HFFc6 (cell line): ENCODE data around the gene SYK. TPM values are rescaled to one million over a fixed set of nuclear protein-coding genes. Genes with fewer than 3 reads are reported as not detected.

Experiments
- DNase-seq: peaks from one replicate; pipeline ENCODE4 v3.0.0-alpha.2; 2018
- H3K27ac Mint-ChIP-seq: 2 replicates; pipeline ENCODE4 v1.8.0; 2020; ENCODE audit warnings: mild to moderate bottlenecking, mixed read lengths
- H3K27me3 Mint-ChIP-seq: 2 replicates; pipeline ENCODE4 v1.8.0; 2021; ENCODE audit warnings: mild to moderate bottlenecking, moderate library complexity, mixed read lengths; ENCODE audit not compliant: insufficient read depth
- H3K36me3 Mint-ChIP-seq: 2 replicates; pipeline ENCODE4 v1.8.0; 2021; ENCODE audit warnings: low read depth, mixed read lengths
- H3K4me1 Mint-ChIP-seq: 2 replicates; pipeline ENCODE4 v1.8.0; 2020; ENCODE audit warnings: low read depth, mixed read lengths
- H3K4me3 Mint-ChIP-seq: 2 replicates; pipeline ENCODE4 v1.8.0; 2020; ENCODE audit warnings: mild to moderate bottlenecking, moderate library complexity, mixed read lengths
- H3K9me3 Mint-ChIP-seq: 2 replicates; pipeline ENCODE4 v1.8.0; 2020; ENCODE audit warnings: mild to moderate bottlenecking, mixed read lengths
- total RNA-seq, 6 experiments: library from RNA; stranded (reverse); fragmentation: NEBNext Ultra II Directional; extraction: Animal tissue kit (Norgen Biotek cat#: 25700); gene quantifications; 2 replicates in 1 of 6; 3 replicates in 5 of 6; pipeline ENCODE4 v1.2.3, GENCODE V29; 2021
- TF ChIP-seq, protein P1 (sequence below): fragments of 200-600 bp; sonication (generic); IDR thresholded peaks from 2 replicates; pipeline ENCODE4 v1.5.0; 2021; ENCODE audit warnings: antibody characterized with exemption, mild to moderate bottlenecking

The SYK gene
- total RNA-seq, 6 experiments from 2014 or later: not detected

DNA sequence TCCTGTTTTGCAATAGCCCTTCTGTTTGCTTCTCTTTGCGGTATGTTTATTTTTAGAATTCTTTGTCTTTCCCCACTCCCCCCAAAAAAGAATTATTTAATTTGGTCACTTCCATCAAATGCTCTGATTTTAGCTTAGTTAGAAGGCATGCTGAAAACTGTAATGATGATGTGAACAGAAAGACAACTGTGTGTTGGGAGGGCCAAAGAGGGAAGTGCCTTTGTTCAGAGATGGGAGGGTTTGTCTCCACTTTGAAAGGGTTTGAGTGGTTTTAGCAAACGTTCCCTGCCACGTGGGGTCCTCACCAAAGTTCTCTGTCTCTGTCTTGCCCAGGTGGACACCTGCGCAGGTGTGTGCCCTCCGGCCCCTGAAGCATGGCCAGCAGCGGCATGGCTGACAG, 41.9 kb downstream of the SYK start:
- no peak for DNase-seq
- no peaks in the 10 kb centered on the region for H3K36me3 Mint-ChIP-seq
- H3K27ac Mint-ChIP-seq: no peak overlapping the region
- H3K27me3 Mint-ChIP-seq: no peaks in the 10 kb centered on the region; the same call in 1 of the 2 replicates
- peaks cover 7% of the 10 kb centered on the region; the same call in 1 of the 2 replicates for H3K9me3 Mint-ChIP-seq
- no peak overlapping the region for H3K4me3 Mint-ChIP-seq
- TF ChIP-seq, protein P1, sequence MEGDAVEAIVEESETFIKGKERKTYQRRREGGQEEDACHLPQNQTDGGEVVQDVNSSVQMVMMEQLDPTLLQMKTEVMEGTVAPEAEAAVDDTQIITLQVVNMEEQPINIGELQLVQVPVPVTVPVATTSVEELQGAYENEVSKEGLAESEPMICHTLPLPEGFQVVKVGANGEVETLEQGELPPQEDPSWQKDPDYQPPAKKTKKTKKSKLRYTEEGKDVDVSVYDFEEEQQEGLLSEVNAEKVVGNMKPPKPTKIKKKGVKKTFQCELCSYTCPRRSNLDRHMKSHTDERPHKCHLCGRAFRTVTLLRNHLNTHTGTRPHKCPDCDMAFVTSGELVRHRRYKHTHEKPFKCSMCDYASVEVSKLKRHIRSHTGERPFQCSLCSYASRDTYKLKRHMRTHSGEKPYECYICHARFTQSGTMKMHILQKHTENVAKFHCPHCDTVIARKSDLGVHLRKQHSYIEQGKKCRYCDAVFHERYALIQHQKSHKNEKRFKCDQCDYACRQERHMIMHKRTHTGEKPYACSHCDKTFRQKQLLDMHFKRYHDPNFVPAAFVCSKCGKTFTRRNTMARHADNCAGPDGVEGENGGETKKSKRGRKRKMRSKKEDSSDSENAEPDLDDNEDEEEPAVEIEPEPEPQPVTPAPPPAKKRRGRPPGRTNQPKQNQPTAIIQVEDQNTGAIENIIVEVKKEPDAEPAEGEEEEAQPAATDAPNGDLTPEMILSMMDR: no peak
- no peaks in the 10 kb centered on the region for H3K4me1 Mint-ChIP-seq

DNA sequence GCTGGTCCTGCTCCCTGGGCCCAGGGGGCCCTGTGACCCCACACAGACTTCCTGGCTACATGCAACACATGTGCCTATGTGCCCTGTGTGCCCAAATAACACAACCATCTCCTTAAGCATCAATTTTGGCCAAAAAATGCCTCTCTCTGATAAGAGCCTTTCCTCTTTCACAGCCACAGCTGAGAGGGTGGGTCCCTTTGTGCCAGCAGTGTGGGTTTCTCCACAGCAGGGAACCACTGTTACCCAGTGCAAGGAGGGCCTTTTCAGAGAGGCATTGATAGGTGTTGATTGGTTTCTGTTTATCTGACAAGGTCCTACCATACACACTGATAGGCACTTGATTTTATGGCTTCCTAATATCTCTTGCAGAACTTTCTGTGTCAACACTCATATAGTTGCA, 42.7 kb downstream of the SYK start:
- TF ChIP-seq, protein P1: no peak
- H3K27ac Mint-ChIP-seq: no peak overlapping the region
- H3K4me1 Mint-ChIP-seq: no peaks in the 10 kb centered on the region
- H3K36me3 Mint-ChIP-seq: no peaks in the 10 kb centered on the region
- H3K9me3 Mint-ChIP-seq: peaks cover 7% of the 10 kb centered on the region; the same call in 1 of the 2 replicates
- peaks cover 3% of the 10 kb centered on the region; the same call in 1 of the 2 replicates for H3K27me3 Mint-ChIP-seq
- DNase-seq: no peak
- H3K4me3 Mint-ChIP-seq: no peak overlapping the region

DNA sequence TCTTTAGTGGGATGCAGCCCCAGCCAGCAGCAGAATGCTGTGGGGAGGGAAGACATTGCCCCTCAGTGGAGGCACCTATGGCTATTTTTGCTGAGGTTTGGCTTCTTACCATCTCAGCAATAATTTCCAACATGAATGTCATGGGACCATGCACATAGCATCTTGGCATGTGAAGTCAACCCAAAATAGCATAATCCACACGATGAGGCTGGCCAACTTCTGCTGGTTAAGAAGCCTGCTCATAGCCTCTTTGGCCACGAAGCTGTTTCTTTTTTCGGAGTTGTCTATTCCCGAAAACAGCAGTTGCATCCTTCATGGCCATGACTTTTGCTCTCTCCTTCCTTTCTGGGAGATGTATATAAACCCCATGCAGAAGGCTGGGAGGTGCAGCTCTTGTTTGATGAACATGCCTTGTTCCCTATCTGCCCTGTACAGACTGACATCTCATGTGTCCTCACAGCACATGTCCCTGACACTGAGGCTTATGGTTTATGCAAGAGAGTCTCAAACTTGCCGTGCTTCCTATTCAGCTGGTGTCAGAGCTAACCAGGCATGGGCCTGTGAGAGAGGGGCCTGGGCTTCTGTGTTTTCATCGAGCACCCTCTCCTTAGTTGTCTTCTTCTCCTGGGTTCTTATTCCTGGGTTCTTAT, 45.3 kb downstream of the SYK start:
- Mint-ChIP-seq H3K27ac (no peak overlapping the region), H3K36me3 (no peaks in the 10 kb centered on the region), H3K4me1 (no peaks in the 10 kb centered on the region), H3K4me3 (no peak overlapping the region), H3K27me3 (peaks cover 3% of the 10 kb centered on the region; the same call in 1 of the 2 replicates), H3K9me3 (no peaks in the 10 kb centered on the region; the same call in 1 of the 2 replicates)
- no peak for DNase-seq
- TF ChIP-seq, protein P1: no peak

DNA sequence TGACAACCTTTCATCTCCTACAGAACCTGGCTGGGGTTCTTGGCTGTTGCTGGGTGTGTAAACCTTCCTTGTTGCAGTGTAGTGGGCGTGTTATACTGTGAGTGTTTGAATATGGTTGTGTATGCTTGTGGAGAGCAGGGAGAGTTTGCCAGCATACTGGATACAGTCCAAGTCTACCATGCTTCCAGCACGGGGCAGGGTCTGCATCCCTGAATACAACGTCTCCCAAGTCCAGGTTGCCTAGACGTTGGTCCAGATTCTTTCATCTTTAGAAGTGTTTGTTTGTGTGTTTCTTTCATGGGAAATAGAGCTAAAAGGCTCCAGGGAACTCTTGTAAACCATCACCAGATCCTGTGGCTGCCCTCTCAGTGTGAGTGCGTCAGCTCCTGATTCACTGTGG, 46.4 kb downstream of the SYK start:
- TF ChIP-seq, protein P1: no peak
- H3K4me3 Mint-ChIP-seq: no peak overlapping the region
- no peak for DNase-seq
- H3K27me3 Mint-ChIP-seq: peaks cover 7% of the 10 kb centered on the region; the same call in 1 of the 2 replicates
- H3K27ac Mint-ChIP-seq: no peak overlapping the region
- H3K9me3 Mint-ChIP-seq: no peaks in the 10 kb centered on the region; the same call in 1 of the 2 replicates
- H3K4me1 Mint-ChIP-seq: no peaks in the 10 kb centered on the region
- no peaks in the 10 kb centered on the region for H3K36me3 Mint-ChIP-seq

DNA sequence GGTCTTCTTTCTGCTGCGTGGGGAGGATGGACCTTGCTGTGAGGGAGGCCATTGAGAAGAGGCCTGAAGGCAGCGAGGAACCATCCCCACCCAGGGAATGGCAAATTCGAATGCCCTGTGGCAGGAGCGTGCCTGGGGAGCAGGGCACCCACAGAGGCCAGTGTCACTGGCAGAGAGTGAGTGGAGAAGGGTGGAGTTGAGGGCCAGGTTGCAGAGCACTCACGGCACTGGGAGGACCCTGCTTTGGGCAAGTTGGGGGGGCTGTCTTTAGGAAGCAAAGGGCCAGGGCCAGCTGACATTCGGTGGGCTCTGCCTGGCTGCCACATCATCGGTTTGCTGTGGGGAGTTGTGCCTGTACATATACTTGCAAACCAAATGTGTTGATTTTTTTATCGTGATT, 47.2 kb downstream of the SYK start:
- H3K4me1 Mint-ChIP-seq: no peaks in the 10 kb centered on the region
- TF ChIP-seq, protein P1: no peak
- H3K27me3 Mint-ChIP-seq: peaks cover 7% of the 10 kb centered on the region; the same call in 1 of the 2 replicates
- H3K9me3 Mint-ChIP-seq: no peaks in the 10 kb centered on the region; the same call in 1 of the 2 replicates
- no peak overlapping the region for H3K4me3 Mint-ChIP-seq
- DNase-seq: no peak
- no peak overlapping the region for H3K27ac Mint-ChIP-seq
- no peaks in the 10 kb centered on the region for H3K36me3 Mint-ChIP-seq
